ENCODE results near the gene ZNF771. TPM values are rescaled to one million over a fixed set of nuclear protein-coding genes. Genes with fewer than 3 reads are reported as not detected.

Gene ZNF771
- 1 to 10 TPM; 5.4 to 5.7 TPM for total RNA-seq

- Mint-ChIP-seq H3K27ac (peak within 1 kb of the TSS; percentile 91), H3K4me3 (peak within 1 kb of the TSS; percentile 95), H3K36me3 (peaks cover 10% of the 10 kb centered on the region), H3K27me3 (no peaks in the 10 kb centered on the region), H3K9me3 (no peaks in the 10 kb centered on the region), H3K4me1 (ENCODE audit: low read depth) (peaks cover 25% of the 10 kb centered on the region)
- intact Hi-C loops (cut with micrococcal nuclease), result loop anchor here (2.0 kb wide), 1 partner anchor 36 kb away; the partner anchor contains the start of gene TBC1D10B
- ChIA-PET CTCF (interaction anchor here (0.8 to 6.0 kb wide), 16 partner anchors 11 to 375 kb away, joined by 3 to 48 read pairs (median 4); partner anchors contain the start of genes DCTPP1, GDPD3, SEPHS2 and SEPTIN1), POLR2A (interaction anchor here (0.7 to 3.1 kb wide), 15 partner anchors 9 to 251 kb away, joined by 3 to 22 read pairs (median 3); partner anchors contain the start of genes DCTPP1, SEPTIN1, ZNF48 and ZNF688)
- DNase-seq, result peak; percentile 94
Observed at GRCh38 chr16:30407102-30407803, at the start of gene ZNF771. ZNF771 (plus strand) TSS chr16:30407606; CDS start chr16:30408054, 448 bp downstream.

- no peaks in the 10 kb centered on the region for H3K9me3 Mint-ChIP-seq
- ChIA-PET CTCF (interaction anchor here (1.5 kb wide), 1 partner anchor 51 kb away, joined by 6 read pairs; no protein-coding TSS in a partner anchor), POLR2A (no interaction called here)
- H3K4me1 Mint-ChIP-seq (ENCODE audit: low read depth), result peaks cover 32% of the 10 kb centered on the region
- H3K36me3 Mint-ChIP-seq, result peaks cover 34% of the 10 kb centered on the region
- no peak for DNase-seq
- intact Hi-C loops (cut with micrococcal nuclease), result no loop called here
- H3K4me3 Mint-ChIP-seq, result no peak overlapping the region
- H3K27ac Mint-ChIP-seq, result no peak overlapping the region
- no peaks in the 10 kb centered on the region for H3K27me3 Mint-ChIP-seq
Observed at GRCh38 chr16:30357715-30358576, 49.5 kb upstream of the ZNF771 start.

GRCh38 chr16:30358577-30358936, 48.8 kb upstream of the ZNF771 start:
- ChIA-PET POLR2A (no interaction called here), CTCF (no interaction called here)
- H3K4me1 Mint-ChIP-seq (ENCODE audit: low read depth), result peaks cover 28% of the 10 kb centered on the region
- H3K27me3 Mint-ChIP-seq, result no peaks in the 10 kb centered on the region
- DNase-seq, result no peak
- no peaks in the 10 kb centered on the region for H3K9me3 Mint-ChIP-seq
- H3K27ac Mint-ChIP-seq, result no peak overlapping the region
- no peak overlapping the region for H3K4me3 Mint-ChIP-seq
- H3K36me3 Mint-ChIP-seq, result peaks cover 36% of the 10 kb centered on the region
- intact Hi-C loops (cut with micrococcal nuclease), result no loop called here

DNA sequence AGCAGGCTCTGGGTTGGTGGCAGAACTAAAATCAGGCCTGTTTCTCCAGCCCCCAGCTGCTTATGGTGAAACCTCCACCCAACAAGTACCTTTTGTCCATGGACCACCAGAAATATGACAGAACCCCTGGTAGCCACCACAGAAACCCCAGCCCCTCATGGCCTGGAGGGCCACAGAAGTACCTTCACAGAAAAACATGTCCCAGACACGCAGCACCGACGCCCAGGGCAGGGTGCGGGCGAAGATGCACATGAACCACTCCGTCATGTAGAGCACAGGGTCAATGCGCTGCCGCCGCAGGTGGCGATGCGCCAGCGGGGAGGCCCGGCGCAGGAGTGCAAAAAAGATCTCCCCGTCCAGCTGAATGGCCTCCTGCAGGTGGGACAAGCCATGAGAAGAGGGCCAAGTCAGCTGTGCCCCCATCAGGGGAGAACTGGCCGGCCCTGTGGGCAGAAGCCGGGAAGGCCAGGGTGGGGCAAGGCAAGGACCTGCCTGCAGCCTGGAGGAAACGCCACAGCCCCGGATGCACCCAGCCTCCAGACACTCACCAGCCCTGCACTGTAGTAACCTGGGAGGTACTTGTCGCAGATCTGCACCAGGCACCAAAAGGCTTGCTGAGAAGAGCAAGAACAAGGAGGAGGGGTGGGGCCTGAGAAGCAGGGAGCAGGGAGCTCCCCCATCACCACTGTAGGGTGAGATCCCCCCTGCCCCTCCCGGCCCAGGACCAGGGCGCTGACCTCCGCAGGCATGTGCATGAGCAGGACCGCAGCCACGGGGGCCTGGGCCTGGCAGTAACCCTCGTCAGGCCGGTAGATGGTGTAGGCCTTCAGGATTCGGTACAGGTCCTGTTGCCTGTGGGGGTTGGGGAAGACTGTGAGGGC, 48.2 kb upstream of the ZNF771 start:
- POLR2A ChIA-PET, result no interaction called here

GRCh38 chr16:30359871-30360170, 47.6 kb upstream of the ZNF771 start:
- H3K9me3 Mint-ChIP-seq, result no peaks in the 10 kb centered on the region
- intact Hi-C loops (cut with micrococcal nuclease), result no loop called here
- H3K4me3 Mint-ChIP-seq, result no peak overlapping the region
- H3K36me3 Mint-ChIP-seq, result peaks cover 37% of the 10 kb centered on the region
- ChIA-PET POLR2A (no interaction called here), CTCF (interaction anchor here (1.2 kb wide), 1 partner anchor 35 kb away, joined by 4 read pairs; the partner anchor contains the start of gene ZNF48)
- no peaks in the 10 kb centered on the region for H3K27me3 Mint-ChIP-seq
- no peak for DNase-seq
- H3K4me1 Mint-ChIP-seq (ENCODE audit: low read depth), result peaks cover 17% of the 10 kb centered on the region
- no peak overlapping the region for H3K27ac Mint-ChIP-seq

More for the DNA sequence above, 48.2 kb upstream of the ZNF771 start:
- Mint-ChIP-seq H3K27ac (no peak overlapping the region), H3K27me3 (no peaks in the 10 kb centered on the region), H3K4me1 (ENCODE audit: low read depth) (peaks cover 21% of the 10 kb centered on the region), H3K36me3 (peaks cover 37% of the 10 kb centered on the region), H3K9me3 (no peaks in the 10 kb centered on the region), H3K4me3 (no peak overlapping the region)
- intact Hi-C loops (cut with micrococcal nuclease), result no loop called here
- DNase-seq, result no peak
- CTCF ChIA-PET, result interaction anchor here (1.2 kb wide), 1 partner anchor 36 kb away, joined by 4 read pairs; the partner anchor contains the start of gene ZNF48

GRCh38 chr16:30361180-30361579, 46.2 kb upstream of the ZNF771 start:
- DNase-seq, result no peak
- Mint-ChIP-seq H3K9me3 (no peaks in the 10 kb centered on the region), H3K4me1 (ENCODE audit: low read depth) (peaks cover 20% of the 10 kb centered on the region), H3K27me3 (no peaks in the 10 kb centered on the region), H3K4me3 (no peak overlapping the region), H3K36me3 (peaks cover 42% of the 10 kb centered on the region), H3K27ac (no peak overlapping the region)
- CTCF ChIA-PET, result no interaction called here
- intact Hi-C loops (cut with micrococcal nuclease), result no loop called here
- POLR2A ChIA-PET, result interaction anchor here (0.6 kb wide), 1 partner anchor 268 kb away, joined by 3 read pairs; no protein-coding TSS in a partner anchor

- intact Hi-C loops (cut with micrococcal nuclease), result no loop called here
- DNase-seq, result no peak
- H3K4me1 Mint-ChIP-seq (ENCODE audit: low read depth), result peaks cover 30% of the 10 kb centered on the region
- no peak overlapping the region for H3K27ac Mint-ChIP-seq
- no peaks in the 10 kb centered on the region for H3K27me3 Mint-ChIP-seq
- H3K4me3 Mint-ChIP-seq, result no peak overlapping the region
- peaks cover 44% of the 10 kb centered on the region for H3K36me3 Mint-ChIP-seq
- H3K9me3 Mint-ChIP-seq, result no peaks in the 10 kb centered on the region
- ChIA-PET CTCF (interaction anchor here (0.8 to 0.9 kb wide), 2 partner anchors 30 to 233 kb away, joined by 3 to 5 read pairs; partner anchors contain the start of gene ZNF48), POLR2A (no interaction called here)
Observed at GRCh38 chr16:30365200-30365599, 42.2 kb upstream of the ZNF771 start.

DNA sequence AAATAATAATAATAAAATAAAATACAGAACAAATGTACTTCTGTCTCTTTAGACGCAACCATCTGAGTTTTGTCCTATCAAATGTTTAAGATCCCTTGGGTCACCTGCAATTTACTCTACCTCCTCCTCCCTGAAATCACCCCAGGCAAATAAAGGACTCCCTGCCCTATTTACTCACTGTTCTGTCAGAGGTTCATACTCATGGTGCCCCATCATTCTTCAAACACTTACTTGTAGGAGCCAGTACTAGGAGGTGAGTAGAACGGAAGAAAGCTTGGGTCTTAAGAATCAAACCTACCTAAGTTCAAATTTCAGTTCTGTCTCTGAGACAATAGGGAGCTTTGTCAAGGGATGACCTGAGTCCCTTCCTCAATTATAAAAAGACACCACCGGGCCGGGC, 40.9 kb upstream of the ZNF771 start:
- peak overlapping the region; percentile 91 for H3K4me3 Mint-ChIP-seq
- peaks cover 3% of the 10 kb centered on the region for H3K27me3 Mint-ChIP-seq
- no peaks in the 10 kb centered on the region for H3K9me3 Mint-ChIP-seq
- peaks cover 44% of the 10 kb centered on the region for H3K36me3 Mint-ChIP-seq
- peaks cover 35% of the 10 kb centered on the region for H3K4me1 Mint-ChIP-seq (ENCODE audit: low read depth)
- no peak for DNase-seq
- ChIA-PET CTCF (no interaction called here), POLR2A (interaction anchor here (1.3 kb wide), 1 partner anchor 12 kb away, joined by 5 read pairs; no protein-coding TSS in a partner anchor)
- intact Hi-C loops (cut with micrococcal nuclease), result no loop called here
- no peak overlapping the region for H3K27ac Mint-ChIP-seq

GRCh38 chr16:30367349-30368009, 39.9 kb upstream of the ZNF771 start:
- peaks cover 41% of the 10 kb centered on the region for H3K4me1 Mint-ChIP-seq (ENCODE audit: low read depth)

GRCh38 chr16:30368122-30368791, 39.1 kb upstream of the ZNF771 start:
- intact Hi-C loops (cut with micrococcal nuclease), result no loop called here
- DNase-seq, result no peak
- peak overlapping the region; percentile 49 for H3K27ac Mint-ChIP-seq
- H3K27me3 Mint-ChIP-seq, result peaks cover 3% of the 10 kb centered on the region
- no peaks in the 10 kb centered on the region for H3K9me3 Mint-ChIP-seq
- H3K4me3 Mint-ChIP-seq, result peak overlapping the region; percentile 91
- ChIA-PET POLR2A (interaction anchor here (1.0 to 3.5 kb wide), 5 partner anchors 14 to 41 kb away, joined by 3 to 16 read pairs (median 5); partner anchors contain the start of genes SEPTIN1 and ZNF771), CTCF (interaction anchor here (2.0 to 3.4 kb wide), 2 partner anchors 14 to 41 kb away, joined by 11 to 18 read pairs; partner anchors contain the start of gene SEPTIN1)
- peaks cover 40% of the 10 kb centered on the region for H3K36me3 Mint-ChIP-seq
- peaks cover 41% of the 10 kb centered on the region for H3K4me1 Mint-ChIP-seq (ENCODE audit: low read depth)

More at GRCh38 chr16:30367349-30368009, 39.9 kb upstream of the ZNF771 start:
- intact Hi-C loops (cut with micrococcal nuclease), result no loop called here
- no peaks in the 10 kb centered on the region for H3K9me3 Mint-ChIP-seq
- peak overlapping the region; percentile 49 for H3K27ac Mint-ChIP-seq
- CTCF ChIA-PET, result no interaction called here
- POLR2A ChIA-PET, result interaction anchor here (1.3 kb wide), 1 partner anchor 11 kb away, joined by 5 read pairs; no protein-coding TSS in a partner anchor
- no peak for DNase-seq
- peaks cover 3% of the 10 kb centered on the region for H3K27me3 Mint-ChIP-seq
- peaks cover 44% of the 10 kb centered on the region for H3K36me3 Mint-ChIP-seq
- H3K4me3 Mint-ChIP-seq, result peak overlapping the region; percentile 91

Data from activated CD4-positive, alpha-beta memory T cell treated with anti-CD3 and anti-CD28 coated beads for 36 hours (primary cell).